Uterus (tissue), 2 donors: ENCODE results near the gene JCHAIN.

Experiments used
- POLR2A ChIP-seq, 2 donors: fragments of 450-650 bp; IDR thresholded peaks; one replicate each; pipeline ENCODE4 v1.6.1; 2016; ENCODE audit warnings: antibody characterized with exemption in 2 of 2, mild to moderate bottlenecking in 1 of 2, moderate library complexity in 1 of 2
- TF ChIP-seq, protein P1 (sequence below), 4 experiments: fragments of 200-600 bp in 2 of 4; fragments of 450-650 bp in 2 of 4; sonication (generic) in 2 of 4; IDR thresholded peaks; one replicate each; pipeline ENCODE4 v1.5.1; 2016 to 2019; ENCODE audit warnings: antibody characterized with exemption in 4 of 4, mild to moderate bottlenecking in 2 of 4, moderate library complexity in 1 of 4

DNA sequence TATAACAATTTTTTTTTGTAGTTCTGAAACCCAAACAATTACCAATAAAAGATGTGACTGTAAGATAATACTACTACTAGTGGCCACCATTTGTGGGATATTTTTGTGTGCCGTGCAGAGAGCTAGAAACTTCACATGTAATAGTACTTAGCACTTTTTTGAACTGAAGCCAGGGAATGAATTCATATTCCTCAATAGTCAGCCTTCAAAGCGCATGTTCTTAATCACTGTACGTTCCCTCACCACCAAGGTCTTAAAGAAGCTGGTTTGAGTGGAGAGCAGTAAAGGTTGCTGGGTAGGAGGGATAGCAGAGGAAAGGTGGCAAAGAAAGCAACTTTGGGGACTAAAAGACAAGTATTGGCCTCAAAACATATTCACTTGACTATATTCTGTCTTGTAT, 45.8 kb upstream of the JCHAIN start:
- TF ChIP-seq, protein P1, sequence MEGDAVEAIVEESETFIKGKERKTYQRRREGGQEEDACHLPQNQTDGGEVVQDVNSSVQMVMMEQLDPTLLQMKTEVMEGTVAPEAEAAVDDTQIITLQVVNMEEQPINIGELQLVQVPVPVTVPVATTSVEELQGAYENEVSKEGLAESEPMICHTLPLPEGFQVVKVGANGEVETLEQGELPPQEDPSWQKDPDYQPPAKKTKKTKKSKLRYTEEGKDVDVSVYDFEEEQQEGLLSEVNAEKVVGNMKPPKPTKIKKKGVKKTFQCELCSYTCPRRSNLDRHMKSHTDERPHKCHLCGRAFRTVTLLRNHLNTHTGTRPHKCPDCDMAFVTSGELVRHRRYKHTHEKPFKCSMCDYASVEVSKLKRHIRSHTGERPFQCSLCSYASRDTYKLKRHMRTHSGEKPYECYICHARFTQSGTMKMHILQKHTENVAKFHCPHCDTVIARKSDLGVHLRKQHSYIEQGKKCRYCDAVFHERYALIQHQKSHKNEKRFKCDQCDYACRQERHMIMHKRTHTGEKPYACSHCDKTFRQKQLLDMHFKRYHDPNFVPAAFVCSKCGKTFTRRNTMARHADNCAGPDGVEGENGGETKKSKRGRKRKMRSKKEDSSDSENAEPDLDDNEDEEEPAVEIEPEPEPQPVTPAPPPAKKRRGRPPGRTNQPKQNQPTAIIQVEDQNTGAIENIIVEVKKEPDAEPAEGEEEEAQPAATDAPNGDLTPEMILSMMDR (IDR thresholded peaks at IDR 0.05), result no peak
- TF ChIP-seq POLR2A (IDR thresholded peaks at IDR 0.05), result no peak
